Psoas muscle (tissue), 8 donors: ENCODE results near the gene ZBTB24. TPM values are rescaled to one million over a fixed set of nuclear protein-coding genes. Genes with fewer than 3 reads are reported as not detected.

Experiments
- ATAC-seq, 4 donors: fragments of 200-7000 bp; cut with Tn5 transposase; one replicate each; pipeline ENCODE4 v1.9.1; 2020; ENCODE audit warnings: moderate library complexity in 3 of 4, mild to moderate bottlenecking in 2 of 4
- DNase-seq, 2 donors: peaks; one replicate each; pipeline ENCODE4 v3.0.0-alpha.2; 2020
- H3K27ac ChIP-seq: fragments of 200-600 bp; one replicate; pipeline ENCODE4 v1.8.0; 2022
- H3K27me3 ChIP-seq, 3 donors: fragments of 200-600 bp in 1 of 3; one replicate each; pipeline versions ENCODE4 v1.6.1 to v1.8.0; 2013 to 2022; ENCODE audit warnings: low read length in 2 of 3, mild to moderate bottlenecking in 2 of 3, moderate library complexity in 1 of 3; ENCODE audit not compliant: insufficient read depth in 3 of 3
- H3K36me3 ChIP-seq, 2 donors: fragments of 200-600 bp in 1 of 2; one replicate each; pipeline versions ENCODE4 v1.6.1 to v1.8.0; 2013 to 2022; ENCODE audit warnings: low read depth in 1 of 2, mild to moderate bottlenecking in 1 of 2, moderate library complexity in 1 of 2; ENCODE audit not compliant: insufficient read depth in 1 of 2
- H3K4me1 ChIP-seq: fragments of 200-600 bp; one replicate; pipeline ENCODE4 v1.8.0; 2022
- H3K4me3 ChIP-seq: fragments of 200-600 bp; one replicate; pipeline ENCODE4 v1.8.0; 2022; ENCODE audit warnings: mild to moderate bottlenecking
- H3K9me3 ChIP-seq: fragments of 200-600 bp; one replicate; pipeline ENCODE4 v1.8.0; 2022
- CTCF ChIP-seq: fragments of 200-600 bp; IDR thresholded peaks from one replicate; pipeline ENCODE4 v1.8.0; 2022; ENCODE audit warnings: antibody characterized with exemption
- WGBS, 3 donors: extraction: QIAGEN DNeasy Blood & Tissue Kit; methylation state at CpG; one replicate each; pipeline versions ENCODE4 v1.1.6 to v1.1.7; 2013; 5-methylcytosine and 5-hydroxymethylcytosine counted together
- intact Hi-C, 2 donors: fragments of 100-400 bp; cut with DNase I; formaldehyde crosslinking; loops; one replicate each; pipeline versions ENCODE4 v1.11.0 to v1.14.2; 2022
- polyA plus RNA-seq, 3 donors: library from polyadenylated mRNA; stranded (reverse); fragments of 200-250 nt; gene quantifications; one replicate each; pipeline ENCODE4 v1.2.3, GENCODE V29; 2013
- total RNA-seq, 4 donors: library from RNA; stranded (reverse); fragmentation: NEBNext Ultra II Directional in 2 of 4; extraction: Animal tissue kit (Norgen Biotek cat#: 25700) in 2 of 4; gene quantifications; one replicate each; pipeline versions ENCODE4 v1.2.1 to v1.2.4, GENCODE V29; 2021 to 2023
- donor health status: healthy with polysubstance abuse.
- donor health status: DM: no; HTN: no; CAD: no; lungs with moderate emphysema.
- donor health status: Bipolar disorder and iron deficiency.
- donor health status: healthy.
- donor health status: DM: yes; HTN: yes; CAD: no.
- donor health status: DM: no; HTN: no; CAD: no.
- donor health status: DM: no; HTN: no; CAD: no.
- donor health status: DM: yes; HTN: yes; CAD: no.

Gene ZBTB24
- total and polyA plus RNA-seq, 7 donors: 2.3 to 5.8 (median 5.3) TPM

DNA sequence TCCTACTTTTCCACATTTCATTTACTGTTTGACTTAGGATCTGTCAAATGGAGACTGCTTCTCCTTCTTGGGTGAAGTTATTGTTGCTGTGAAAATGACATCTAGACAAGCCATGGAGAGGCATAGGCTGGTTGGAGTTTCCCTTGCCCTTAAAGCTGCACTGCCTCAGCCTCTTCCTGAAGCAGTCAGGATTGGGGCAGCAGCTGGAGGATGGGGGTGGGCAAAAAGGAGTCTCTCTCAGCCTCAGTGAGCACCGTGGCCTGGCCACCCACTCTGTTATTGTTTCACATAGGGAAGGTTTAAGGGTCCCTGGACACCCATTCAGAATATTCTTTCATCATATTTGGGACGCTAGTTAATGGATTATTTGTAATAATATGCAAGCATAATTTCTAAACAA is 7.7 kb upstream of the ZBTB24 start:
- ATAC-seq: no peak
- Histone ChIP-seq H3K9me3 (no peaks in the 10 kb centered on the region), H3K4me1 (no peaks in the 10 kb centered on the region), H3K36me3 (no peaks in the 10 kb centered on the region), H3K4me3 (no peak overlapping the region), H3K27ac (no peak overlapping the region), H3K27me3 (no peaks in the 10 kb centered on the region)
- DNase-seq: no peak
- intact Hi-C loops: no loop called here
- no peak for TF ChIP-seq CTCF
- WGBS, 3 donors: 50 to 62% (median 56%) methylated on average over 2 of the region's 2 CpGs

DNA sequence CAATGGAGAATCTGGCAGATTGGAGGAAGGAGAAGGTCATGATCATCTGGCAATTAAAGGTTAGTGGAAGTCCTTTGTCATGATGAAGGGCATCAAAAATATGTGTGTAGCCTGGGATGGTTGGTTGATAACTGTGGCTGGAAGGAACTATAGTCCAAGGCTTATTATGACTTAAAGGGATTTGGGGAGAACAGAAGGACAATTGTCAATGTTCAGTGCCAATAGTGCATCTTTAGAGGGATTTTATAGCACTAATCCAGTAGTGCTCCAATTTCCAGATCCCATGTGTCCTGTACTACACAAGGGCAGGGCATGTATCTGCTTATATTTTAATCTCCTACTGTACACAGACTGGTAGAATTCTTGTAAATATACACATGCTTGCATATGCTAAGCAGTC is 5.0 kb upstream of the ZBTB24 start:
- no peak overlapping the region for H3K4me3 ChIP-seq
- no peak overlapping the region for H3K27ac ChIP-seq
- intact Hi-C loops: no loop called here
- no peak for TF ChIP-seq CTCF
- ATAC-seq: no peak
- H3K4me1 ChIP-seq: no peaks in the 10 kb centered on the region
- H3K9me3 ChIP-seq: no peaks in the 10 kb centered on the region
- H3K27me3 ChIP-seq: no peaks in the 10 kb centered on the region
- no peak for DNase-seq
- H3K36me3 ChIP-seq: no peaks in the 10 kb centered on the region

GRCh38 chr6:109486068-109486467 is 3.0 kb upstream of the ZBTB24 start:
- Histone ChIP-seq H3K4me1 (peaks cover 12% of the 10 kb centered on the region), H3K9me3 (no peaks in the 10 kb centered on the region), H3K27me3 (no peaks in the 10 kb centered on the region), H3K27ac (no peak overlapping the region), H3K4me3 (no peak overlapping the region), H3K36me3 (peaks cover 2 to 9% of the 10 kb centered on the region in 2 donors)
- 93 to 100% (median 96%) methylated on average over 1 of the region's 1 CpG for WGBS, 3 donors
- no peak for TF ChIP-seq CTCF
- intact Hi-C loops: no loop called here
- ATAC-seq (no peak), DNase-seq (no peak)

GRCh38 chr6:109485266-109485935 is 2.4 kb upstream of the ZBTB24 start:
- intact Hi-C loops: no loop called here
- H3K27me3 ChIP-seq: no peaks in the 10 kb centered on the region
- peaks cover 5 to 14% of the 10 kb centered on the region in 2 donors for H3K36me3 ChIP-seq
- H3K4me1 ChIP-seq: peaks cover 19% of the 10 kb centered on the region
- no peak for TF ChIP-seq CTCF
- WGBS, 3 donors: 49 to 64% (median 63%) methylated on average over 3 of the region's 3 CpGs
- no peaks in the 10 kb centered on the region for H3K9me3 ChIP-seq
- DNase-seq (no peak), ATAC-seq (no peak)
- H3K27ac ChIP-seq: no peak overlapping the region
- no peak overlapping the region for H3K4me3 ChIP-seq

- intact Hi-C loops: no loop called here
- Histone ChIP-seq H3K27ac (peak overlapping the region; percentile 60), H3K4me1 (peaks cover 31% of the 10 kb centered on the region), H3K4me3 (peak overlapping the region; percentile 96), H3K27me3 (no peaks in the 10 kb centered on the region), H3K9me3 (no peaks in the 10 kb centered on the region), H3K36me3 (peaks cover 5 to 26% of the 10 kb centered on the region in 2 donors)
- 23 to 30% (median 24%) methylated on average over 3 of the region's 3 CpGs for WGBS, 3 donors
- TF ChIP-seq CTCF: no peak
- DNase-seq (no peak), ATAC-seq (no peak)
Observed at GRCh38 chr6:109484122-109484521, 1.1 kb upstream of the ZBTB24 start.
